ENCODE results near the gene TYK2. TPM values are rescaled to one million over a fixed set of nuclear protein-coding genes. Genes with fewer than 3 reads are reported as not detected.
A peak's percentile ranks its signal among the peaks of the same experiment; 100 is the strongest.

Gene TYK2
- total RNA-seq, 1 experiment from 2014 or later: 118 TPM

DNA sequence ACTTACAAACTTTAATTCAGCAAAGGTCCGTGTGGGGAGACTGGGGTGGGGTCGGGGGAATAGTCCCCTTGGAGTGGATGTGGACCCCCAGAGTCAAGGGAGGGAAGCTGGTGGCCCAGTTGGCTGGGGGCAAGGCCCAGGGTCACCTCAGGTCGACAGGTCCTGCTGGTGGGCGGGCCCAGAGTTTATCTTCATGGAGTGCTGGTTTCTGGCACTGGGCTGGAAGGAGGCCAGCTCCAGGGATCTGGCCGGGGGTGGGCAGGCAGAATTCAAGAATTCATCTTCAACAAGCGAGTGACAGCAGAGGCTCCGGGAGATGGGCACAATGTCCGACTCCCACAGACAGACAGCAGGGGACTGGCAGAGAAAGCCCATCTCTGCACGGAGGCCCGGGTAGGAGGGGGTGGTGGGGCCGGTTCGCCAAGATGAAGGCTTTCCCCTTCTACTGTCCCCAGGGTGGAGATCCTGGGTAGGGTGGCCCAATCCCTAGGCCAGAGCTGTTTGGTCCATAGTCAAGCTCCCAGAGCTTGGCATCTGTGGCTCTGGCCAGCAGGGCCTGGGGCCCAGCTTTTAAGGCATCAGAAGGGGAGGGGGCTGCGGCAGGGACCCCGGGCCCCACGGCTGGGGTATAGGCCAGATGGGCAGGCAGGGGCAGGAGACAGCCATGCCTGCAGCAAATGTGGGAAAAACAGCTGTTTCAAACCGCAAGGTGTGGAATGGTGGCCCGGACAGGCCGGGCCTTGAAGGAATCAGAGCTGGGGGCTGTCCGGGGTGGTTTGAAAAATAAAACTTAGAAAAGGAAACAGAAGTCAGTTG lies 63.9 kb downstream of the TYK2 start:
- POLR2A ChIA-PET (ENCODE audit: low non-redundant PET): no interaction called here
- peaks cover 45% of the 10 kb centered on the region for H3K36me3 ChIP-seq (ENCODE audit: insufficient read depth, low read length, poor library complexity, severe bottlenecking)
- BruUV-seq (replicated peaks): TSS peak; percentile 64

DNA sequence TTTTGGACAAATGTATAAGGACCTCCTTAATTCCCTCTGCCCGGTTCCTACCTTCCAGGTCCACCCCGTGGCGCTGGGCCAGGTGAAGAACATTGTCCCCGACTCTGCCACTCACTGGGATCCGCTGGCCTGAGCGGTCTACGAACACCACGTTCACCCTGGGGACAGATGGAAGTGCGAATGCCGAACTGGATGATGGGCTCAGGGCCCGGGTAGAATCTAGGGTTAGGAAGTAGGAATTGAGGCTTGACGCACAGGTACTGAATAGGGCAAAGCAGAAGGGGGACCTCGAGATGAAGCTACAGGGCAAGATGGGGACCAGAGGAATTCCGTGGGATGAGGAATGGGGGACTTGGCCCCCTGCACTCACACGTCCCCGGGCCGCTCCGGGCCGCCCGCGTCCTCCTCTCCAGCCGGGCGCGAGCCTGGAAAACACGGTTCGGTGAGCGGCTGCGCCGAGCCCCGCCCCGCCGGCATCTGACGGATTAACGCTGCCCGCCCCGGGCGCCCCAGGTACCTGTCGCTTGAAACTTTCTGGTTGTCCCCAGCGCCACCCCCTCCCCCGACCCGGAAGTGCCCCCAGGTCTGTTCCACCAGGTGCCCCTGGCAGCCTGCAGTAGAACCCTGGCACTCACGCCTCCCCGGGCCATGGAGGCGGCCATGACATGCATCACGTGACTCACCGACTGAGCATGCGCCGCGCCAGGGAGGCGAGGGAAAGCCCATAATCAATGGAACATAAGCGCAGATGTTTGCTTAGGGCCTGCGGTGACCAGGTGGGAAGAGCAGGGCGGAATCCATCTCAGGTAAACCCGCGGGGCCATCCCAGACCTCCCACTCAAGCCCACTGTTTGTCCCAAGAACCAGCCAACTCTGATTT lies 64.8 kb downstream of the TYK2 start, which contains the start of gene FDX2:
Gene FDX2 (minus strand): TSS at position 681 of the 880 bp plus-strand sequence. CDS start 19 bp downstream, at position 662.
- peak within 1 kb of the TSS; percentile 68 for H3K27ac ChIP-seq (ENCODE audit: low read depth, low read length, poor library complexity, severe bottlenecking)
- POLR2A ChIA-PET (ENCODE audit: low non-redundant PET): interaction anchor here (0.8 kb wide), 1 partner anchor 27 kb away, joined by 3 read pairs; no protein-coding TSS in a partner anchor
- H3K9me3 ChIP-seq (ENCODE audit: low read depth, low read length, poor library complexity, severe bottlenecking): no peaks in the 10 kb centered on the region
- peaks cover 5% of the 10 kb centered on the region for H3K4me1 ChIP-seq (ENCODE audit: insufficient read depth, low read length, poor library complexity, severe bottlenecking)
- H3K27me3 ChIP-seq (replicated peaks; ENCODE audit: insufficient read depth, low read depth, low read length, poor library complexity): no peaks in the 10 kb centered on the region
- peaks cover 37% of the 10 kb centered on the region for H3K36me3 ChIP-seq (ENCODE audit: insufficient read depth, low read length, poor library complexity, severe bottlenecking)
- no peak for TF ChIP-seq EZH2 (IDR thresholded peaks at IDR 0.05; ENCODE audit: borderline replicate concordance, low read depth, low read length, poor library complexity, severe bottlenecking)
- TF ChIP-seq, protein P1, sequence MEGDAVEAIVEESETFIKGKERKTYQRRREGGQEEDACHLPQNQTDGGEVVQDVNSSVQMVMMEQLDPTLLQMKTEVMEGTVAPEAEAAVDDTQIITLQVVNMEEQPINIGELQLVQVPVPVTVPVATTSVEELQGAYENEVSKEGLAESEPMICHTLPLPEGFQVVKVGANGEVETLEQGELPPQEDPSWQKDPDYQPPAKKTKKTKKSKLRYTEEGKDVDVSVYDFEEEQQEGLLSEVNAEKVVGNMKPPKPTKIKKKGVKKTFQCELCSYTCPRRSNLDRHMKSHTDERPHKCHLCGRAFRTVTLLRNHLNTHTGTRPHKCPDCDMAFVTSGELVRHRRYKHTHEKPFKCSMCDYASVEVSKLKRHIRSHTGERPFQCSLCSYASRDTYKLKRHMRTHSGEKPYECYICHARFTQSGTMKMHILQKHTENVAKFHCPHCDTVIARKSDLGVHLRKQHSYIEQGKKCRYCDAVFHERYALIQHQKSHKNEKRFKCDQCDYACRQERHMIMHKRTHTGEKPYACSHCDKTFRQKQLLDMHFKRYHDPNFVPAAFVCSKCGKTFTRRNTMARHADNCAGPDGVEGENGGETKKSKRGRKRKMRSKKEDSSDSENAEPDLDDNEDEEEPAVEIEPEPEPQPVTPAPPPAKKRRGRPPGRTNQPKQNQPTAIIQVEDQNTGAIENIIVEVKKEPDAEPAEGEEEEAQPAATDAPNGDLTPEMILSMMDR (conservative IDR thresholded peaks at IDR 0.05; ENCODE audit: low read depth, low read length): no peak
- BruUV-seq (replicated peaks): no TSS peak
- DNase-seq (ENCODE audit: low spot score): peak; percentile 90
- CTCF ChIA-PET: interaction anchor here (0.7 kb wide), 1 partner anchor 56 kb away, joined by 4 read pairs; no protein-coding TSS in a partner anchor
- peak within 1 kb of the TSS; percentile 75 for H3K4me3 ChIP-seq (ENCODE audit: low read depth, low read length, poor library complexity, severe bottlenecking)
- intact Hi-C loops (cut with micrococcal nuclease; ENCODE audit: unreplicated experiment): no loop called here

More for the DNA sequence above, 63.9 kb downstream of the TYK2 start:
- Histone ChIP-seq H3K4me3 (ENCODE audit: low read depth, low read length, poor library complexity, severe bottlenecking) (peak overlapping the region; percentile 75), H3K9me3 (ENCODE audit: low read depth, low read length, poor library complexity, severe bottlenecking) (no peaks in the 10 kb centered on the region), H3K27ac (ENCODE audit: low read depth, low read length, poor library complexity, severe bottlenecking) (peak overlapping the region; percentile 68), H3K27me3 (replicated peaks; ENCODE audit: insufficient read depth, low read depth, low read length, poor library complexity) (no peaks in the 10 kb centered on the region), H3K4me1 (ENCODE audit: insufficient read depth, low read length, poor library complexity, severe bottlenecking) (peaks cover 5% of the 10 kb centered on the region)
- no peak for DNase-seq (ENCODE audit: low spot score)
- TF ChIP-seq EZH2 (IDR thresholded peaks at IDR 0.05; ENCODE audit: borderline replicate concordance, low read depth, low read length, poor library complexity, severe bottlenecking): no peak
- TF ChIP-seq, protein P1 (conservative IDR thresholded peaks at IDR 0.05; ENCODE audit: low read depth, low read length): no peak
- CTCF ChIA-PET: no interaction called here
- intact Hi-C loops (cut with micrococcal nuclease; ENCODE audit: unreplicated experiment): no loop called here

DNA sequence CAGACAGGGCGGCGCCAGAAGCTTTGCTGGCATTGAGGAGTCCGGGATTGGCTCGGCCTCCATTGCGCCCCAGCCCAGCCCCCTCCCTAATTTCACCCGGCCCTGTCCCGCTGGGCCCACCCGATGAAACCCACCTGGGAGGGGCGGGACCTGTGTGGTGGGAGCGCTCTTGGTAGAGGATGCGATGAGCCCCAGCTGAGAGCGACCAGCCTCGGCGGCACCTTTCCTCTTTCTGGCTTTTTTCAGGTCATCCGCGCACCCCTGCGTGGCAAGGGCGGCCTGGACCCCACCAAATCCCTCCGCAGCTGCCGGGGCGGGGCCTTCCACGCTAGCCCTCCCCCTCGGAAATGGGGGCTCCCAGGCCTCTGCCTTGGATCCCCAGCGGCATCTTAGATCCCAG lies 70.9 kb downstream of the TYK2 start, which contains the start of gene ZGLP1:
Gene ZGLP1 (minus strand): TSS at position 393 of the 400 bp plus-strand sequence.
- Histone ChIP-seq H3K36me3 (ENCODE audit: insufficient read depth, low read length, poor library complexity, severe bottlenecking) (no peaks in the 10 kb centered on the region), H3K27me3 (replicated peaks; ENCODE audit: insufficient read depth, low read depth, low read length, poor library complexity) (no peaks in the 10 kb centered on the region), H3K27ac (ENCODE audit: low read depth, low read length, poor library complexity, severe bottlenecking) (no peak within 1 kb of the TSS), H3K9me3 (ENCODE audit: low read depth, low read length, poor library complexity, severe bottlenecking) (no peaks in the 10 kb centered on the region), H3K4me3 (ENCODE audit: low read depth, low read length, poor library complexity, severe bottlenecking) (no peak within 1 kb of the TSS), H3K4me1 (ENCODE audit: insufficient read depth, low read length, poor library complexity, severe bottlenecking) (peaks cover 6% of the 10 kb centered on the region)
- ChIA-PET CTCF (no interaction called here), POLR2A (ENCODE audit: low non-redundant PET) (no interaction called here)
- intact Hi-C loops (cut with micrococcal nuclease; ENCODE audit: unreplicated experiment): no loop called here
- TF ChIP-seq EZH2 (IDR thresholded peaks at IDR 0.05; ENCODE audit: borderline replicate concordance, low read depth, low read length, poor library complexity, severe bottlenecking): no peak
- TF ChIP-seq, protein P1 (conservative IDR thresholded peaks at IDR 0.05; ENCODE audit: low read depth, low read length): no peak
- no peak for DNase-seq (ENCODE audit: low spot score)
- BruUV-seq (replicated peaks): no TSS peak
